ENCODE measurements around the gene ATP13A4. TPM values are rescaled to one million over a fixed set of nuclear protein-coding genes. Genes with fewer than 3 reads are reported as not detected.

Gene ATP13A4
- total and polyA plus RNA-seq, 2 of the 8 experiments (the other 6 are each of a cell fraction or from before 2014, with no cell fraction given): 0.12 TPM; not detected in 1

GRCh38 chr3:193407112-193407511 is 147.6 kb downstream of the ATP13A4 start (continued):
- TF ChIP-seq FOSL1 (IDR thresholded peaks at IDR 0.05; ENCODE audit: insufficient read depth, low read depth, low read length): no peak
